ENCODE results near the gene MT3. TPM values are rescaled to one million over a fixed set of nuclear protein-coding genes. Genes with fewer than 3 reads are reported as not detected.

MT3 gene
- total RNA-seq, 1 experiment from 2014 or later, result not detected

DNA sequence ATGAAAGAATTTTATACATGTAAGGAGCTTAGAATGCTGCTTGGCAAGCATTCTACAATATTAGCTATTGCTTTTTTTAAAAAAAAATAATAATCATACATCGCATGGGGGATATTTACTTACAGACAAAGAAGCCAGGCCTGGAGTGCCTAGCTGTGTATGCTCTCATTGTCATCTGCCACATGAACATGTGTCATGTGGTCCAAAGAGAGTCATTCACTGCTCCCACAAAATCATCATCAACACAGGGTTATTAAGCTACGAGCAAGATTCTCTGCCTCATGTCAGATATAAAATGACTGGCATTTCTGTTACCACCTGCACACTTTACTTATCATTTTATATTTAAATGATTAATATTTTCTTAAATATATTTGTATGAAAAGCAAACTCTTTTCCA lies 34.3 kb downstream of the MT3 start:
- peaks cover 17% of the 10 kb centered on the region for H3K4me1 ChIP-seq (replicated peaks; ENCODE audit: insufficient read depth)
- no peaks in the 10 kb centered on the region for H3K27me3 ChIP-seq (ENCODE audit: insufficient read depth, low read depth)
- CTCF ChIA-PET, result no interaction called here
- no peaks in the 10 kb centered on the region for H4K20me1 ChIP-seq (ENCODE audit: insufficient read depth)
- H3K9me2 ChIP-seq (ENCODE audit: insufficient read depth), result no peaks in the 10 kb centered on the region
- no peaks in the 10 kb centered on the region for H3K79me2 ChIP-seq (ENCODE audit: low read depth)
- no peak for DNase-seq
- no peak overlapping the region for H3K4me2 ChIP-seq
- H3K36me3 ChIP-seq (ENCODE audit: low read depth), result no peaks in the 10 kb centered on the region
- H2AFZ ChIP-seq, result no peak overlapping the region
- H3K27ac ChIP-seq, result no peak overlapping the region
- POLR2A ChIA-PET (ENCODE audit: unreplicated experiment), result no interaction called here
- H3K9me3 ChIP-seq (ENCODE audit: insufficient read depth, low read depth), result no peaks in the 10 kb centered on the region
- intact Hi-C loops (cut with micrococcal nuclease; ENCODE audit: unreplicated experiment), result no loop called here
- H3K4me3 ChIP-seq, result no peak overlapping the region
- H3F3A ChIP-seq (ENCODE audit: insufficient read depth, low read depth), result peaks cover 4% of the 10 kb centered on the region; the same call in 1 of the 2 replicates
- TF ChIP-seq, protein P1, sequence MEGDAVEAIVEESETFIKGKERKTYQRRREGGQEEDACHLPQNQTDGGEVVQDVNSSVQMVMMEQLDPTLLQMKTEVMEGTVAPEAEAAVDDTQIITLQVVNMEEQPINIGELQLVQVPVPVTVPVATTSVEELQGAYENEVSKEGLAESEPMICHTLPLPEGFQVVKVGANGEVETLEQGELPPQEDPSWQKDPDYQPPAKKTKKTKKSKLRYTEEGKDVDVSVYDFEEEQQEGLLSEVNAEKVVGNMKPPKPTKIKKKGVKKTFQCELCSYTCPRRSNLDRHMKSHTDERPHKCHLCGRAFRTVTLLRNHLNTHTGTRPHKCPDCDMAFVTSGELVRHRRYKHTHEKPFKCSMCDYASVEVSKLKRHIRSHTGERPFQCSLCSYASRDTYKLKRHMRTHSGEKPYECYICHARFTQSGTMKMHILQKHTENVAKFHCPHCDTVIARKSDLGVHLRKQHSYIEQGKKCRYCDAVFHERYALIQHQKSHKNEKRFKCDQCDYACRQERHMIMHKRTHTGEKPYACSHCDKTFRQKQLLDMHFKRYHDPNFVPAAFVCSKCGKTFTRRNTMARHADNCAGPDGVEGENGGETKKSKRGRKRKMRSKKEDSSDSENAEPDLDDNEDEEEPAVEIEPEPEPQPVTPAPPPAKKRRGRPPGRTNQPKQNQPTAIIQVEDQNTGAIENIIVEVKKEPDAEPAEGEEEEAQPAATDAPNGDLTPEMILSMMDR (conservative IDR thresholded peaks at IDR 0.05), result no peak
- no peak for TF ChIP-seq EZH2 (IDR thresholded peaks at IDR 0.05; ENCODE audit: low read depth)
- BruUV-seq (replicated peaks), result no TSS peak

DNA sequence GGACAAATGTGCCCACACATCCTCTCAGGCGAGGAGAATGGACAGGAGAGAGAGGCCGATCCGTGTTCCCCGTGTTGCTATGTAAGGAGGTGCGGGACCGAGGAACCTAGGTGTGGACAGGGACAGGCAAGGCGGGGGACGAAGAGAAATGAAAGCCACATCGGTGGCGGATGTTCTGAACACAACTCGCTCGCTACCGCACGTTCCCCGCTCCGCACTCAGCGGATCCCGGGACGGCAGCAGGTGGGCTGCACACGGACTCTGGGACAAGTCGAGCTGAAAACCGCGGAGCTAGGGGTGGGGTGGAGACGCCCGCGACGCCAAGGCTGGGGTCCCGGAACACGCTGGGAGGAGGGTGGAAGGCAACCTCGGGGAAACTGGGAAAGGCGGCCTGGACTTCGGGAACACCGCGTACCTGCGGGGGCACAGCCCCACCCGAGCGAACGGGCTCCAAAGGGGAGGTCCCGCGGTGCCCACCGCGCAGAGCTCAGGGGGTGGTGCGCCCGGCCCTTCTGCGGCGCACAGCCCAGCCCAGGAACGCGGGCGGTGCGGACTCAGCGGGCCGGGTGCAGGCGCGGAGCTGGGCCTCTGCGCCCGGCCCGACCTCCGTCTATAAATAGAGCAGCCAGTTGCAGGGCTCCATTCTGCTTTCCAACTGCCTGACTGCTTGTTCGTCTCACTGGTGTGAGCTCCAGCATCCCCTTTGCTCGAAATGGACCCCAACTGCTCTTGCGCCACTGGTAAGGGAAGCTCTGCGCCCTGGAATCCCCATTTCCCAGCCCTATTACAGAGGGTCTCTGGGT lies 36.0 kb downstream of the MT3 start, which contains the start of gene MT1E:
MT1E (plus strand) TSS at position 642 of the 803 bp plus-strand sequence; CDS start at position 713, 71 bp downstream.
- H3K27me3 ChIP-seq (ENCODE audit: insufficient read depth, low read depth), result no peaks in the 10 kb centered on the region
- no peaks in the 10 kb centered on the region for H3K79me2 ChIP-seq (ENCODE audit: low read depth)
- H2AFZ ChIP-seq, result no peak within 1 kb of the TSS
- H3K4me3 ChIP-seq, result no peak within 1 kb of the TSS
- H3K27ac ChIP-seq, result peak within 1 kb of the TSS; percentile 62; the same call in 1 of the 2 replicates
- peaks cover 8% of the 10 kb centered on the region; the same call in 1 of the 2 replicates for H3F3A ChIP-seq (ENCODE audit: insufficient read depth, low read depth)
- no peaks in the 10 kb centered on the region for H3K9me2 ChIP-seq (ENCODE audit: insufficient read depth)
- intact Hi-C loops (cut with micrococcal nuclease; ENCODE audit: unreplicated experiment), result no loop called here
- H3K9me3 ChIP-seq (ENCODE audit: insufficient read depth, low read depth), result no peaks in the 10 kb centered on the region
- no peaks in the 10 kb centered on the region for H3K36me3 ChIP-seq (ENCODE audit: low read depth)
- ChIA-PET POLR2A (ENCODE audit: unreplicated experiment) (no interaction called here), CTCF (interaction anchor here (0.5 kb wide), 1 partner anchor 229 kb away, joined by 3 read pairs; no protein-coding TSS in a partner anchor)
- TF ChIP-seq, protein P1 (conservative IDR thresholded peaks at IDR 0.05), result no peak
- TF ChIP-seq EZH2 (IDR thresholded peaks at IDR 0.05; ENCODE audit: low read depth), result no peak
- H3K4me1 ChIP-seq (replicated peaks; ENCODE audit: insufficient read depth), result peaks cover 17% of the 10 kb centered on the region
- BruUV-seq (replicated peaks), result TSS peak; percentile 21
- 0 out of 2 replicates have a peak within 1 kb of the TSS, but pooled peaks have one; percentile 62 for H3K4me2 ChIP-seq
- no peak for DNase-seq
- H4K20me1 ChIP-seq (ENCODE audit: insufficient read depth), result no peaks in the 10 kb centered on the region

DNA sequence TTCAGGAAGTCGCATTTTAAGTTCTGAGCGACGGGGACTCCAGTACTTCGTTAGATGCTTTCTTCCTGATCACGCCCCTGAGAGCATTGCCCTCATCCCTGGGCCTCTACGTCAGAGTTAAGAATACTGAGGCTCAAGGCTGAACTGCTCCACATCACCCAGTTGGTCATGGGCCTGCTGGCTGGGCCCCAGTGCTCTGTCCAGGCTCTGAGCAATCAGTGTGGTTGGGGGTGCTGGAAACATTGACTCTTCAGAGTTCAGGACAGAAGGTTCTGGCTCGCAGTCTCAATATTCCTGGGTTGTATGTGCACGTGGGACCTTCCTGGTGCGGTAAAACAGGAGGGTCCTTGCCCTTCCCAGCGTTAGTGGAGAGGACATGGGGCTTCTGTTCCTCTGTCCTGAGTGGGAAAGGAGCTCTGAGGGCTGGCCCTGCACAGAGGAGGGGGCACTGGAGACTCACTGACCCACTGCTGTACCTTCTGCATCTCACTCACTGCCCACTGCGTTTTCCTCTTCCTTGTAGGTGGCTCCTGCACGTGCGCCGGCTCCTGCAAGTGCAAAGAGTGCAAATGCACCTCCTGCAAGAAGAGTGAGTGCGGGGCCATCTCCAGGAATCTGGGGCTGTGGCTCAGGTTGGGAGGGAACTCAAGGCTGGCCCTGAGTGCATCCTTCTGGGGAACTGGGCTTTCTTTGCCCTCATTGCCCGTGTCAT lies 36.8 kb downstream of the MT3 start:
- Histone ChIP-seq H3F3A (ENCODE audit: insufficient read depth, low read depth) (peaks cover 8% of the 10 kb centered on the region; the same call in 1 of the 2 replicates), H3K9me2 (ENCODE audit: insufficient read depth) (no peaks in the 10 kb centered on the region), H3K4me2 (no peak overlapping the region), H3K27ac (no peak overlapping the region), H2AFZ (no peak overlapping the region), H3K4me1 (replicated peaks; ENCODE audit: insufficient read depth) (peaks cover 17% of the 10 kb centered on the region), H3K27me3 (ENCODE audit: insufficient read depth, low read depth) (no peaks in the 10 kb centered on the region), H3K36me3 (ENCODE audit: low read depth) (no peaks in the 10 kb centered on the region), H3K79me2 (ENCODE audit: low read depth) (no peaks in the 10 kb centered on the region), H4K20me1 (ENCODE audit: insufficient read depth) (no peaks in the 10 kb centered on the region), H3K9me3 (ENCODE audit: insufficient read depth, low read depth) (no peaks in the 10 kb centered on the region), H3K4me3 (no peak overlapping the region)
- ChIA-PET CTCF (interaction anchor here (0.7 kb wide), 1 partner anchor 49 kb away, joined by 4 read pairs; no protein-coding TSS in a partner anchor), POLR2A (ENCODE audit: unreplicated experiment) (interaction anchor here (0.7 kb wide), 1 partner anchor 407 kb away, joined by 7 read pairs; no protein-coding TSS in a partner anchor)
- DNase-seq, result no peak
- TSS peak; percentile 94 for BruUV-seq (replicated peaks)
- TF ChIP-seq, protein P1 (conservative IDR thresholded peaks at IDR 0.05), result no peak
- TF ChIP-seq EZH2 (IDR thresholded peaks at IDR 0.05; ENCODE audit: low read depth), result no peak
- intact Hi-C loops (cut with micrococcal nuclease; ENCODE audit: unreplicated experiment), result loop anchor here (2.0 kb wide), 1 partner anchor 19 kb away; no protein-coding TSS in a partner anchor

All from PC-9 (cell line).